Heart left ventricle (tissue), 13 donors: ENCODE data around the gene SLC39A11.

Experiments used
- POLR2A ChIP-seq, 2 donors: fragments of 450-650 bp; IDR thresholded peaks; one replicate each; pipeline ENCODE4 v1.6.1; 2017; ENCODE audit warnings: antibody characterized with exemption in 2 of 2, mild to moderate bottlenecking in 2 of 2, moderate library complexity in 2 of 2
- TF ChIP-seq, protein P1 (sequence below), 12 donors: fragments of 200-600 bp; sonication (generic) in 4 of 12; IDR thresholded peaks; one replicate each; pipeline versions ENCODE4 v1.5.0 to v1.8.0; 2018 to 2022; ENCODE audit warnings: antibody characterized with exemption in 12 of 12, mild to moderate bottlenecking in 5 of 12
- donor health status: ischemic (EF 13 %, LVEDD 7.1; RV severe dilation, severe dysfunction).
- donor health status: DM: no; HTN: yes; CAD: no.
- donor health status: DM: no; HTN: no; CAD: no.
- donor health status: ischemic (EF 25% LVEDD 6.9; RV normal size, moderate dysfunction).
- donor health status: ischemic (EF 25% LVEDD 5.7; RV mildly dilated, moderate dysfunction).
- donor health status: ischemic (EF 35%, LVEDD 5.7; RV mildly dilated, moderate dysfunction).
- donor health status: nonischemic (EF 11% LVEDD 7.7; RV severe dilation, severe dysfunction).
- donor health status: DM: yes; HTN: yes; CAD: no.
- donor health status: PGD.
- donor health status: ischemic (EF 29% LVEDD 5.4; RV normal size, mild dysfunction).
- donor health status: nonischemic (EF 23%, LVEDD 6.1; RV moderate dilation, normal function).

DNA sequence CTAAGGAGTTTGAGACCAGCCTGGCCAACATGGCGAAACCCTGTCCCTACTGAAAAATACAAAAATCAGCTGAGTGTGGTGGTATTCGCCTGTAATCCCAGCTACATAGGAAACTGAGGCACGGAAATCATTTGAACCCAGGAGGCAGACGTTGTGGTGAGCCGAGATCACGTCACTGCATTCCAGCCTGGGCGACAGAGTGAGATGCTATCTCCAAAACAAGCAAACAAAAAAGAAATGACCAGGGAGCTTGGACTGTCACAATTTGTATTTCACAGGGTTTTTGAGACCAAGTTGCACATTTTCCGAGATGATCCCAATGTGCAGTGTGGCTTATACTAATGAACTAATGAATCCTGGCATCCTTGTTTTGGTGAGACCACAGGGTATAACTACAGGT is 156.5 kb downstream of the SLC39A11 start:
- TF ChIP-seq, protein P1, sequence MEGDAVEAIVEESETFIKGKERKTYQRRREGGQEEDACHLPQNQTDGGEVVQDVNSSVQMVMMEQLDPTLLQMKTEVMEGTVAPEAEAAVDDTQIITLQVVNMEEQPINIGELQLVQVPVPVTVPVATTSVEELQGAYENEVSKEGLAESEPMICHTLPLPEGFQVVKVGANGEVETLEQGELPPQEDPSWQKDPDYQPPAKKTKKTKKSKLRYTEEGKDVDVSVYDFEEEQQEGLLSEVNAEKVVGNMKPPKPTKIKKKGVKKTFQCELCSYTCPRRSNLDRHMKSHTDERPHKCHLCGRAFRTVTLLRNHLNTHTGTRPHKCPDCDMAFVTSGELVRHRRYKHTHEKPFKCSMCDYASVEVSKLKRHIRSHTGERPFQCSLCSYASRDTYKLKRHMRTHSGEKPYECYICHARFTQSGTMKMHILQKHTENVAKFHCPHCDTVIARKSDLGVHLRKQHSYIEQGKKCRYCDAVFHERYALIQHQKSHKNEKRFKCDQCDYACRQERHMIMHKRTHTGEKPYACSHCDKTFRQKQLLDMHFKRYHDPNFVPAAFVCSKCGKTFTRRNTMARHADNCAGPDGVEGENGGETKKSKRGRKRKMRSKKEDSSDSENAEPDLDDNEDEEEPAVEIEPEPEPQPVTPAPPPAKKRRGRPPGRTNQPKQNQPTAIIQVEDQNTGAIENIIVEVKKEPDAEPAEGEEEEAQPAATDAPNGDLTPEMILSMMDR (IDR thresholded peaks at IDR 0.05) = no peak
- no peak for TF ChIP-seq POLR2A (IDR thresholded peaks at IDR 0.05)
